ENCODE data around the gene SEZ6L2. TPM values are rescaled to one million over a fixed set of nuclear protein-coding genes. Genes with fewer than 3 reads are reported as not detected.

The SEZ6L2 gene
- total RNA-seq, 1 donor from 2014 or later = 13.2 TPM

DNA sequence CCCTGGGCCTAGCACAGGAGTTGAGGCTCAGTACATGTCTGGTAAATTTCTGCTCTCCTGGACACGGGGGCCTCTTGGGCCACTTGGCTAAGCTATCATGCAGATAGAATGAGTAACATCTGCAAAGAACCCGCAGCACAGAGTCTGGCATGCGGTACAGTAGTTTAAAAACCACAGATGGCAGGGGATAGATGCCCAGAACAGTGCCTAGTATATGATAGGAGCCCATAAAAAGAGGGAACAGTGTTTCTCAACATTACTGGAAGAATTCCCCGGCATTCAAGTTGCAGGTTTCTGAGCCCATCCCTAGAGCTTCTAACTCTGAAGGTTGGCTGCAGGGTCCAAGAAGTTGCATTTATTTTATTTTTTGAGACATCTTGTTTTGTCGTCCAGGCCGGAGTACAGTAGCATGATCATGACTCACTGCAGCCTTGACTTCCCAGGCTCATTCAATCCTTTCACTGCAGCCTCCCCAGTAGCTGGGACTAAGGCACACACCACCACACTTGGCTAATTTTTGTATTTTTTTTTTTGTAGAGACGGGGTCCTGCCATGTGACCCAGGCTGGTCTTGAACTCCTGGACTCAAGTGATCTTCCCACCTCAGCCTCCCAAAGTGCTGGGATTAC is 42.1 kb downstream of the SEZ6L2 start:
- Mint-ChIP-seq H3K4me1 (ENCODE audit: low read depth) (peaks cover 7% of the 10 kb centered on the region), H3K9me3 (ENCODE audit: low read depth) (no peaks in the 10 kb centered on the region), H3K27ac (no peak overlapping the region), H3K36me3 (ENCODE audit: insufficient read depth) (peaks cover 10% of the 10 kb centered on the region), H3K4me3 (ENCODE audit: low read depth) (no peak overlapping the region), H3K27me3 (no peaks in the 10 kb centered on the region)
- DNase-seq (ENCODE audit: low spot score, unreplicated experiment) = no peak
- no peak for TF ChIP-seq CTCF (IDR thresholded peaks at IDR 0.05; ENCODE audit: unreplicated experiment)

DNA sequence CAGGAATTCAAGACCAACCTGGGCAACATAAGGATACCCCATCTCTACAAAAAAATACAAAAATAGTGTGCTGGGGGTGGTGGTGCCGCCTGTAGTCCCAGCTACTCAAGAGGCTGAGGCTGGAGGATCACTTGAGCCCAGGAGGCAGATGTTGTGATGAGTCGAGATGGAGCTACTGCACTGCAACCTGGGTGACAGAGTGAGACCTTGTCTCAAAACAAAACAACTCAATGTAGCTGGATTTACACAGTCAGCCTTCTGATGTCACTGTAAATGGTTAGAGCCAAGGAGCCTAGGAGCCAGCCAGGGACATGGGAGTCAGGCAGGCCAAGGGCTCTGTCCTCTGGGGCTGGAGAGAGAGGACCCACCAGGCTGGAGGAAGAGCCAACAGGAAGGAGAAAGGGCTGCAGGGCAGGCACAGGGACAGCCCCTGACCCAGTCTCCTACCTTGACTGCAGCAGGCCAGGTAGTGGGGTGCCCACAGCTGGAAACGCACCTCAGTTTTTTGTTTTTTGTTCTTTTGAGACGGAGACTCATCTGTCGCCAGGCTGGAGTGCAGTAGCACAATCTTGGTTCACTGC is 44.7 kb downstream of the SEZ6L2 start:
- Mint-ChIP-seq H3K27ac (peak overlapping the region; percentile 29), H3K4me3 (ENCODE audit: low read depth) (no peak overlapping the region), H3K36me3 (ENCODE audit: insufficient read depth) (peaks cover 7% of the 10 kb centered on the region), H3K9me3 (ENCODE audit: low read depth) (no peaks in the 10 kb centered on the region), H3K27me3 (no peaks in the 10 kb centered on the region), H3K4me1 (ENCODE audit: low read depth) (peaks cover 2% of the 10 kb centered on the region)
- TF ChIP-seq CTCF (IDR thresholded peaks at IDR 0.05; ENCODE audit: unreplicated experiment) = no peak
- no peak for DNase-seq (ENCODE audit: low spot score, unreplicated experiment)

DNA sequence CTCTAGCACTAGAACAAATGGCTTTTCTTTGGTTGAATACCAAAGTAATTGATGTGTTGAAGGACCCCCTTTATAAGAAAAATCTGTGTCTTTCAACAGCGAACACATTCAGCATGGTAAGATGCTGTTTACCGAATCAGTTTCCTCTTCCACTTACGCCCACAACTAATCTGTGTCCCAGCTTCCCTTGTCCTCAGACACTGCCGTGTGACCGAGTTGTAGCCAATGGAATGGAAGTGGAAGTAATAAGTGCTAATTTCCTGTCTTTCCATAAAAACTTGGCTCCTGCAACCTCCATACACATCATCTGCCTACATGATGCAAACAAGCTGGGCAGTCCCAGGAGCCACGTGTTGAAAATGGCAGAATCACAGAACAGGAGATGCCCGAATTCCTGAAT is 46.7 kb downstream of the SEZ6L2 start:
- no peak for DNase-seq (ENCODE audit: low spot score, unreplicated experiment)
- no peak for TF ChIP-seq CTCF (IDR thresholded peaks at IDR 0.05; ENCODE audit: unreplicated experiment)
- no peaks in the 10 kb centered on the region for H3K36me3 Mint-ChIP-seq (ENCODE audit: insufficient read depth)
- no peaks in the 10 kb centered on the region for H3K9me3 Mint-ChIP-seq (ENCODE audit: low read depth)
- no peak overlapping the region for H3K4me3 Mint-ChIP-seq (ENCODE audit: low read depth)
- no peak overlapping the region for H3K27ac Mint-ChIP-seq
- H3K27me3 Mint-ChIP-seq = no peaks in the 10 kb centered on the region
- H3K4me1 Mint-ChIP-seq (ENCODE audit: low read depth) = peaks cover 5% of the 10 kb centered on the region

- H3K36me3 Mint-ChIP-seq (ENCODE audit: insufficient read depth) = no peaks in the 10 kb centered on the region
- no peak for DNase-seq (ENCODE audit: low spot score, unreplicated experiment)
- no peak overlapping the region for H3K27ac Mint-ChIP-seq
- H3K27me3 Mint-ChIP-seq = no peaks in the 10 kb centered on the region
- TF ChIP-seq CTCF (IDR thresholded peaks at IDR 0.05; ENCODE audit: unreplicated experiment) = no peak
- no peak overlapping the region for H3K4me3 Mint-ChIP-seq (ENCODE audit: low read depth)
- peaks cover 5% of the 10 kb centered on the region for H3K4me1 Mint-ChIP-seq (ENCODE audit: low read depth)
- H3K9me3 Mint-ChIP-seq (ENCODE audit: low read depth) = no peaks in the 10 kb centered on the region
Measured at GRCh38 chr16:29850998-29851397, 48.4 kb downstream of the SEZ6L2 start.

GRCh38 chr16:29849505-29849904 is 49.8 kb downstream of the SEZ6L2 start:
- no peak for TF ChIP-seq CTCF (IDR thresholded peaks at IDR 0.05; ENCODE audit: unreplicated experiment)
- Mint-ChIP-seq H3K4me3 (ENCODE audit: low read depth) (no peak overlapping the region), H3K27ac (no peak overlapping the region), H3K4me1 (ENCODE audit: low read depth) (peaks cover 5% of the 10 kb centered on the region), H3K9me3 (ENCODE audit: low read depth) (no peaks in the 10 kb centered on the region), H3K27me3 (no peaks in the 10 kb centered on the region), H3K36me3 (ENCODE audit: insufficient read depth) (no peaks in the 10 kb centered on the region)
- DNase-seq (ENCODE audit: low spot score, unreplicated experiment) = no peak

Measured in progenitor cell of endocrine pancreas (in vitro differentiated cells).